WTC11 (cell line): ENCODE measurements around the gene CCDC182. TPM values are rescaled to one million over a fixed set of nuclear protein-coding genes. Genes with fewer than 3 reads are reported as not detected.

Experiments
- ATAC-seq: fragments of 200-7000 bp; cut with Tn5 transposase; 2 replicates; pipeline ENCODE4 v1.10.0; 2021; ENCODE audit warnings: mild to moderate bottlenecking, moderate library complexity
- CTCF ChIA-PET: fragments of 300-600 bp; sonication (Branson Sonifier 250); formaldehyde crosslinking; loops from one replicate; lab custom pipeline; 2021; ENCODE audit warnings: antibody characterized with exemption; lab: Charles Lee
- POLR2A ChIA-PET: fragments of 350-600 bp; sonication (Branson Sonifier 250); formaldehyde crosslinking; loops from one replicate; lab custom pipeline; 2021; ENCODE audit warnings: antibody characterized with exemption; lab: Charles Lee
- DNase-seq: peaks from one replicate; pipeline ENCODE4 v3.0.0; 2021; ENCODE audit warnings: low spot score
- H3K27ac Mint-ChIP-seq: 2 replicates; pipeline ENCODE4 v1.8.0; 2021; ENCODE audit warnings: mixed read lengths
- H3K27me3 Mint-ChIP-seq: 2 replicates; pipeline ENCODE4 v1.8.0; 2021; ENCODE audit warnings: low read depth, mild to moderate bottlenecking, moderate library complexity, mixed read lengths
- H3K36me3 Mint-ChIP-seq: 2 replicates; pipeline ENCODE4 v1.8.0; 2021; ENCODE audit warnings: mixed read lengths
- H3K4me1 Mint-ChIP-seq: 2 replicates; pipeline ENCODE4 v1.8.0; 2022; ENCODE audit warnings: mixed read lengths
- H3K4me3 Mint-ChIP-seq: 2 replicates; pipeline ENCODE4 v1.8.0; 2021; ENCODE audit warnings: mild to moderate bottlenecking, moderate library complexity, mixed read lengths
- H3K9me3 Mint-ChIP-seq: 2 replicates; pipeline ENCODE4 v1.8.0; 2021; ENCODE audit warnings: mixed read lengths
- AR ChIP-seq: fragments of 250-450 bp; sonication (Bioruptor Pico); IDR thresholded peaks from 2 replicates; pipeline ENCODE4 v1.9.0; 2021; ENCODE audit warnings: mild to moderate bottlenecking
- CBFB ChIP-seq: sonication (generic); formaldehyde crosslinking; IDR thresholded peaks from 2 replicates; pipeline ENCODE4 v1.8.1; 2022; ENCODE audit warnings: mild to moderate bottlenecking, low read depth, missing genetic modification reagents
- CREM ChIP-seq: sonication (generic); formaldehyde crosslinking; IDR thresholded peaks from 2 replicates; pipeline ENCODE4 v1.8.1; 2022; ENCODE audit warnings: mild to moderate bottlenecking, missing genetic modification reagents, moderate library complexity
- CTCF ChIP-seq: fragments of 200-600 bp; IDR thresholded peaks from 2 replicates; pipeline ENCODE4 v1.8.0; 2022; ENCODE audit warnings: antibody characterized with exemption
- ERG ChIP-seq: fragments of 250-450 bp; sonication (Bioruptor Pico); IDR thresholded peaks from 2 replicates; pipeline ENCODE4 v1.8.0; 2021; ENCODE audit warnings: mild to moderate bottlenecking
- FOXP1 ChIP-seq: sonication (generic); formaldehyde crosslinking; IDR thresholded peaks from 2 replicates; pipeline ENCODE4 v1.8.0; 2022; ENCODE audit warnings: missing genetic modification reagents, mild to moderate bottlenecking, moderate library complexity, borderline replicate concordance
- GTF2I ChIP-seq: fragments of 250-450 bp; sonication (Bioruptor Pico); conservative IDR thresholded peaks from 2 replicates; pipeline ENCODE4 v1.4.0; 2021; ENCODE audit warnings: mild to moderate bottlenecking
- JAZF1 ChIP-seq: fragments of 250-450 bp; sonication (Bioruptor Pico); IDR thresholded peaks from 2 replicates; pipeline ENCODE4 v1.9.0; 2021; ENCODE audit warnings: moderate library complexity, mild to moderate bottlenecking, inconsistent platforms
- NFYB ChIP-seq: sonication (generic); formaldehyde crosslinking; conservative IDR thresholded peaks from 2 replicates; pipeline ENCODE4 v1.8.0; 2022; ENCODE audit warnings: low read depth, missing genetic modification reagents
- NR1H2 ChIP-seq: sonication (generic); formaldehyde crosslinking; IDR thresholded peaks from 2 replicates; pipeline ENCODE4 v1.9.0; 2021; ENCODE audit warnings: mild to moderate bottlenecking, moderate library complexity, missing genetic modification reagents
- SMAD4 ChIP-seq: sonication (generic); formaldehyde crosslinking; IDR thresholded peaks from 2 replicates; pipeline ENCODE4 v1.8.0; 2022; ENCODE audit warnings: mild to moderate bottlenecking, missing genetic modification reagents
- ZBTB43 ChIP-seq: sonication (generic); formaldehyde crosslinking; IDR thresholded peaks from 2 replicates; pipeline ENCODE4 v1.8.1; 2023; ENCODE audit warnings: mild to moderate bottlenecking, missing genetic modification reagents
- ZMAT4 ChIP-seq: fragments of 250-450 bp; sonication (Bioruptor Pico); IDR thresholded peaks from 2 replicates; pipeline ENCODE4 v1.9.0; 2021; ENCODE audit warnings: mild to moderate bottlenecking
- ZNF396 ChIP-seq: fragments of 250-450 bp; sonication (Bioruptor Pico); IDR thresholded peaks from 2 replicates; pipeline ENCODE4 v1.8.0; 2021; ENCODE audit warnings: mild to moderate bottlenecking, moderate library complexity, borderline replicate concordance
- ZNF416 ChIP-seq: fragments of 250-450 bp; sonication (Bioruptor Pico); IDR thresholded peaks from 2 replicates; pipeline ENCODE4 v1.9.0; 2021; ENCODE audit warnings: mild to moderate bottlenecking, inconsistent platforms
- ZNF671 ChIP-seq: fragments of 250-450 bp; sonication (Bioruptor Pico); IDR thresholded peaks from 2 replicates; pipeline ENCODE4 v1.8.0; 2021; ENCODE audit warnings: mild to moderate bottlenecking
- total RNA-seq: library from RNA; stranded (reverse); gene quantifications from 3 replicates; pipeline ENCODE4 v1.2.3, GENCODE V29; 2021

Gene CCDC182
- total RNA-seq, 1 experiment from 2014 or later: not detected

- TF ChIP-seq ZMAT4 (CRISPR knock-in tag) (no peak), NFYB (no peak), FOXP1 (CRISPR knock-in tag) (no peak), CTCF (no peak), AR (CRISPR knock-in tag) (no peak)
- TF ChIP-seq, all 79 proteins: peak for 0
Observed at GRCh38 chr17:57785022-57785421, 39.9 kb upstream of the CCDC182 start (continued).

GRCh38 chr17:57784226-57784895 is 39.3 kb upstream of the CCDC182 start:
- peaks cover 9% of the 10 kb centered on the region for H3K4me1 Mint-ChIP-seq
- no peaks in the 10 kb centered on the region for H3K9me3 Mint-ChIP-seq
- no peak for ATAC-seq
- no peak for DNase-seq
- no peaks in the 10 kb centered on the region for H3K36me3 Mint-ChIP-seq
- peaks cover 25% of the 10 kb centered on the region for H3K27me3 Mint-ChIP-seq
- no peak overlapping the region for H3K4me3 Mint-ChIP-seq
- POLR2A ChIA-PET: no interaction called here
- TF ChIP-seq SMAD4 (CRISPR knock-in tag) (no peak), ERG (no peak), ZNF671 (CRISPR knock-in tag) (no peak), JAZF1 (CRISPR knock-in tag) (no peak)
- CTCF ChIA-PET: interaction anchor here (0.8 to 4.6 kb wide), 31 partner anchors 8 to 711 kb away, joined by 3 to 78 read pairs (median 6); partner anchors contain the start of genes CUEDC1 and MRPS23
- H3K27ac Mint-ChIP-seq: no peak overlapping the region

- peak; percentile 95 for ATAC-seq
- Mint-ChIP-seq H3K27ac (no peak overlapping the region), H3K27me3 (peaks cover 20% of the 10 kb centered on the region), H3K4me3 (0 out of 2 replicates have a peak overlapping the region, but pooled peaks have one; percentile 17), H3K4me1 (peaks cover 9% of the 10 kb centered on the region), H3K36me3 (no peaks in the 10 kb centered on the region), H3K9me3 (no peaks in the 10 kb centered on the region)
- ChIA-PET CTCF (interaction anchor here (0.5 to 4.6 kb wide), 89 partner anchors 9 to 869 kb away, joined by 3 to 78 read pairs (median 4); partner anchors contain the start of genes CUEDC1, MRPS23 and TRIM25), POLR2A (interaction anchor here (0.9 to 1.0 kb wide), 2 partner anchors 50 to 67 kb away, joined by 4 to 10 read pairs; partner anchors contain the start of gene MRPS23)
- DNase-seq: peak; percentile 95
- TF ChIP-seq ZNF396 (CRISPR knock-in tag) (no peak), NR1H2 (no peak), ZNF416 (CRISPR knock-in tag) (no peak), CREM (CRISPR knock-in tag) (no peak), ZBTB43 (CRISPR knock-in tag) (no peak), ERG (no peak), CTCF (peak; percentile 93), SMAD4 (CRISPR knock-in tag) (no peak), CBFB (CRISPR knock-in tag) (no peak), AR (CRISPR knock-in tag) (no peak), GTF2I (CRISPR knock-in tag) (no peak)
Observed at GRCh38 chr17:57783338-57783742, 38.2 kb upstream of the CCDC182 start.
